B cell (primary cell): Measurements from ENCODE around the gene ARHGEF3. TPM values are rescaled to one million over a fixed set of nuclear protein-coding genes. Genes with fewer than 3 reads are reported as not detected.

Experiments used
- ATAC-seq: fragments of 200-7000 bp; cut with Tn5 transposase; one replicate; pipeline ENCODE4 v1.10.0; 2021; ENCODE audit warnings: low read depth, mild to moderate bottlenecking, moderate number of reproducible peaks, moderate library complexity
- CTCF ChIA-PET: fragments of 350-600 bp; sonication (Branson Sonifier 250); formaldehyde crosslinking; loops from one replicate; lab custom pipeline; 2021; ENCODE audit warnings: antibody characterized with exemption, inconsistent platforms; lab: Charles Lee
- POLR2A ChIA-PET: fragments of 350-600 bp; sonication (Branson Sonifier 250); formaldehyde crosslinking; loops from one replicate; lab custom pipeline; 2021; ENCODE audit warnings: antibody characterized with exemption; lab: Charles Lee
- DNase-seq: peaks from one replicate; pipeline ENCODE4 v3.0.0; 2013
- H2AFZ ChIP-seq: 2 replicates; pipeline ENCODE4 v1.6.1; 2012; ENCODE audit warnings: mild to moderate bottlenecking, low read depth, low read length; ENCODE audit not compliant: insufficient read depth, poor library complexity, severe bottlenecking
- H3K27ac ChIP-seq, 2 donors: 1 replicate in 1 of 2; 2 replicates in 1 of 2; pipeline ENCODE4 v1.5.1; 2012 to 2013; ENCODE audit warnings: low read length in 2 of 2, mild to moderate bottlenecking in 2 of 2, moderate library complexity in 1 of 2
- H3K27me3 ChIP-seq, 4 experiments: fragments of 200-600 bp in 1 of 4; sonication (generic) in 1 of 4; replicated peaks in 1 of 4; 1 replicate in 2 of 4; 2 replicates in 2 of 4; pipeline versions ENCODE4 v1.6.1 to v1.7.0; 2013 to 2016; ENCODE audit warnings: low read length in 3 of 4, mild to moderate bottlenecking in 2 of 4, mixed read lengths in 1 of 4, moderate library complexity in 1 of 4; ENCODE audit not compliant: insufficient read depth in 4 of 4, control insufficient read depth in 3 of 4; ENCODE audit errors: control extremely low read depth in 1 of 4
- H3K36me3 ChIP-seq, 2 experiments: replicated peaks in 1 of 2; 1 replicate in 1 of 2; 2 replicates in 1 of 2; pipeline versions ENCODE4 v1.6.1 to v1.7.1; 2013; ENCODE audit warnings: low read length in 1 of 2; ENCODE audit not compliant: insufficient read depth in 2 of 2, control insufficient read depth in 1 of 2; ENCODE audit errors: control extremely low read depth in 1 of 2, extremely low read depth in 1 of 2
- H3K4me1 ChIP-seq, 2 donors: fragments of 200-600 bp in 1 of 2; sonication (generic) in 1 of 2; 1 replicate in 1 of 2; 2 replicates in 1 of 2; pipeline versions ENCODE4 v1.5.1 to v1.6.1; 2013 to 2017; ENCODE audit warnings: low read length in 2 of 2; ENCODE audit not compliant: control insufficient read depth in 2 of 2, insufficient read depth in 2 of 2
- H3K4me2 ChIP-seq: replicated peaks from 2 replicates; pipeline ENCODE3; 2012; ENCODE audit warnings: mild to moderate bottlenecking, low read depth, low read length; ENCODE audit not compliant: poor library complexity, severe bottlenecking
- H3K4me3 ChIP-seq, 5 experiments: fragments of 200-600 bp in 1 of 5; sonication (generic) in 1 of 5; 1 replicate in 3 of 5; 2 replicates in 2 of 5; pipeline versions ENCODE4 v1.5.1 to v1.7.0; 2011 to 2016; ENCODE audit warnings: low read length in 4 of 5, mild to moderate bottlenecking in 4 of 5, low read depth in 2 of 5, control low read depth in 1 of 5, moderate library complexity in 1 of 5; ENCODE audit not compliant: insufficient read depth in 1 of 5; ENCODE audit errors: control extremely low read depth in 1 of 5, extremely low read depth in 1 of 5
- H3K79me2 ChIP-seq: fragments of 200-600 bp; sonication (generic); one replicate; pipeline ENCODE4 v1.6.0; 2016; ENCODE audit warnings: low read length; ENCODE audit not compliant: control insufficient read depth, insufficient read depth
- H3K9ac ChIP-seq: fragments of 200-600 bp; sonication (generic); 2 replicates; pipeline ENCODE4 v1.6.1; 2017; ENCODE audit warnings: mild to moderate bottlenecking, low read length, moderate library complexity
- H3K9me3 ChIP-seq, 3 donors: one replicate each; pipeline versions ENCODE4 v1.6.1 to v1.7.1; 2013; ENCODE audit warnings: low read length in 2 of 3; ENCODE audit not compliant: control insufficient read depth in 2 of 3, insufficient read depth in 1 of 3; ENCODE audit errors: control extremely low read depth in 1 of 3
- H4K20me1 ChIP-seq: 2 replicates; pipeline ENCODE4 v1.6.0; 2012; ENCODE audit warnings: mild to moderate bottlenecking, low read length; ENCODE audit not compliant: insufficient read depth, control insufficient read depth, poor library complexity, severe bottlenecking
- H3K27ac Mint-ChIP-seq: one replicate; pipeline ENCODE4 v1.8.0; 2021; ENCODE audit warnings: mixed read lengths
- H3K27me3 Mint-ChIP-seq: one replicate; pipeline ENCODE4 v1.8.0; 2021; ENCODE audit warnings: mixed read lengths
- H3K4me1 Mint-ChIP-seq: one replicate; pipeline ENCODE4 v1.8.0; 2021; ENCODE audit warnings: mixed read lengths
- H3K4me3 Mint-ChIP-seq: one replicate; pipeline ENCODE4 v1.8.0; 2021; ENCODE audit warnings: mixed read lengths
- H3K9me3 Mint-ChIP-seq: one replicate; pipeline ENCODE4 v1.8.0; 2022; ENCODE audit warnings: mixed read lengths; ENCODE audit not compliant: insufficient read depth
- EZH2 ChIP-seq: IDR thresholded peaks from 2 replicates; pipeline ENCODE4 v1.6.1; 2012; ENCODE audit warnings: borderline replicate concordance, low read depth, mild to moderate bottlenecking, moderate library complexity, low read length; ENCODE audit not compliant: insufficient read depth, poor library complexity, severe bottlenecking
- whole genome bisulfite sequencing: methylation state at CpG from one replicate; pipeline ENCODE4 v1.1.5; 2013; ENCODE audit warnings: missing lambda C conversion rate; ENCODE audit not compliant: insufficient coverage; 5-methylcytosine and 5-hydroxymethylcytosine counted together
- intact Hi-C: fragments of 100-400 bp; cut with micrococcal nuclease; formaldehyde crosslinking; loops from one replicate; pipeline ENCODE4 v1.10.0; 2022
- polyA plus RNA-seq: library from polyadenylated mRNA; depleted of rRNA; stranded (reverse); fragments of >200 nt; gene quantifications from 2 replicates; pipeline ENCODE4 v1.2.3, GENCODE V29; 2012
- total RNA-seq, 2 donors: library from RNA; stranded (reverse); fragments of 120-200 nt in 1 of 2; gene quantifications; 1 replicate in 1 of 2; 2 replicates in 1 of 2; pipeline versions ENCODE4 v1.2.3 to v1.2.4, GENCODE V29; 2013 to 2022
- TF ChIP-seq, protein P1 (sequence below): fragments of 200-600 bp; IDR thresholded peaks from one replicate; pipeline ENCODE4 v1.8.0; 2022; ENCODE audit warnings: antibody characterized with exemption, mild to moderate bottlenecking

The ARHGEF3 gene
- total and polyA plus RNA-seq, 2 donors (not counting 1 experiment from before 2014, with no cell fraction given) = 30.8 to 33.5 TPM

DNA sequence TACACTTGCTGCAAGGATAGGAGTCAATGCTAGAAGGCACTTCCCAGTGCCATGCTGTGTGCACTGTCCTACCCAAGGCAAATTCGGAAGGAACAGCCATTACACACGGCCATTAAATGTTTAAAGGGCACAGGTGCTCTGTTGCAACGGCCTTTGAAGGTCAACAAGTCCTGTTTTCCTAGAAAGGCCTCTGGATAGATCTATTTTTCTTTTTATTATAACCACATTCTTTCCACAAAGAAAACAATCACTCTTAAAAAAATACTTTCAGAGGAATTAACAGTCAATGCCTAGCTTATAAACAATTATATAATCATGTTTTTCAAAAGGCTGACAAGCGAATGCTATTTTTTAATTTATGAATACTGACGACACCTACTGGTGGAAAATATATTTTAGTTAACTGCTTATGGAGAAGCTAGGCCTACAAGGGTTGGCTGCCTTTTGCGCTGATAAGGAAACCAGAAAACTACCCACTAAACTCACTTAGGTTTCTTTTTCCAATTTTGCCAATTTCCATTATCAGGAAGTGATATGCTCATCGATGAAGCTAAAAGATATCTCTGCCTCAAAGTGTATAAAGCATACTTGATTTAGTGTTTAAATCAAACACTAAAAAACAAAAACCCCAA lies 2.4 kb downstream of the ARHGEF3 start:
- Histone ChIP-seq H3K27ac (peak overlapping the region; percentile 51 to 53), H3K4me3 (peak overlapping the region in 4 of 5 experiments; percentile 24 to 69 (median 44)), H4K20me1 (no peaks in the 10 kb centered on the region), H3K9me3 (no peaks in the 10 kb centered on the region), H2AFZ (peak overlapping the region; percentile 76), H3K4me2 (peak overlapping the region; percentile 87), H3K4me1 (peaks cover 45 to 46% of the 10 kb centered on the region in 2 donors), H3K27me3 (no peaks in the 10 kb centered on the region), H3K79me2 (peaks cover 63% of the 10 kb centered on the region), H3K36me3 (no peaks in the 10 kb centered on the region), H3K9ac (peak overlapping the region; percentile 73)
- intact Hi-C loops = loop anchor here (1.0 to 5.0 kb wide), 7 partner anchors 15 to 268 kb away; partner anchors contain the start of gene CCDC66
- peak overlapping the region; percentile 83 for H3K4me3 Mint-ChIP-seq
- peak; percentile 84 for DNase-seq
- no peaks in the 10 kb centered on the region for H3K27me3 Mint-ChIP-seq
- POLR2A ChIA-PET = interaction anchor here (0.6 to 4.7 kb wide), 12 partner anchors 10 to 118 kb away, joined by 3 to 33 read pairs (median 10); partner anchors contain the start of gene TASOR
- 7% methylated on average over 2 of the region's 7 CpGs for WGBS
- no peaks in the 10 kb centered on the region for H3K9me3 Mint-ChIP-seq
- peaks cover 60% of the 10 kb centered on the region for H3K4me1 Mint-ChIP-seq
- peak overlapping the region; percentile 88 for H3K27ac Mint-ChIP-seq
- CTCF ChIA-PET = interaction anchor here (0.6 to 14.2 kb wide), 40 partner anchors 12 to 269 kb away, joined by 3 to 420 read pairs (median 6); partner anchors contain the start of gene TASOR
- ATAC-seq = no peak
- TF ChIP-seq, protein P1, sequence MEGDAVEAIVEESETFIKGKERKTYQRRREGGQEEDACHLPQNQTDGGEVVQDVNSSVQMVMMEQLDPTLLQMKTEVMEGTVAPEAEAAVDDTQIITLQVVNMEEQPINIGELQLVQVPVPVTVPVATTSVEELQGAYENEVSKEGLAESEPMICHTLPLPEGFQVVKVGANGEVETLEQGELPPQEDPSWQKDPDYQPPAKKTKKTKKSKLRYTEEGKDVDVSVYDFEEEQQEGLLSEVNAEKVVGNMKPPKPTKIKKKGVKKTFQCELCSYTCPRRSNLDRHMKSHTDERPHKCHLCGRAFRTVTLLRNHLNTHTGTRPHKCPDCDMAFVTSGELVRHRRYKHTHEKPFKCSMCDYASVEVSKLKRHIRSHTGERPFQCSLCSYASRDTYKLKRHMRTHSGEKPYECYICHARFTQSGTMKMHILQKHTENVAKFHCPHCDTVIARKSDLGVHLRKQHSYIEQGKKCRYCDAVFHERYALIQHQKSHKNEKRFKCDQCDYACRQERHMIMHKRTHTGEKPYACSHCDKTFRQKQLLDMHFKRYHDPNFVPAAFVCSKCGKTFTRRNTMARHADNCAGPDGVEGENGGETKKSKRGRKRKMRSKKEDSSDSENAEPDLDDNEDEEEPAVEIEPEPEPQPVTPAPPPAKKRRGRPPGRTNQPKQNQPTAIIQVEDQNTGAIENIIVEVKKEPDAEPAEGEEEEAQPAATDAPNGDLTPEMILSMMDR = peak; percentile 81
- TF ChIP-seq EZH2 = no peak

DNA sequence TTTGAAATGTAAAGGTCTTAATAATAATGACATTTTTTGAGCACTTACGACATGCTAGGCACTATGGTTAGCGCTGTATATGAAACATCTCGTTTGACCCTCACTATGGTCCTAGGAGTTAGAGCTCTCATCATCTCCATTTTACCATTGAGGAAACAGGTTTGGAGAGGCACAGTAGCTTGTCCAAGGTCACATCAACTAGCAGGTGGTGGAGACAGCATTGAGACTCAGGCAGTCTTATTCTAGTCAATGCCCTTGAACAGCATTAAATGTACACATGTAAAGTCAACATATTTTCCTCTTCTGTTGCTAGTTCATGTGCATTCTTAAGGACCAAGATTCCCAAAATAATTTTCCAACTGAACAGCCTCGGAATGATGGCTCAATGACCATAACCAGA lies 4.8 kb downstream of the ARHGEF3 start:
- no peak for ATAC-seq
- H3K27me3 Mint-ChIP-seq = no peaks in the 10 kb centered on the region
- no peaks in the 10 kb centered on the region for H3K27me3 ChIP-seq
- peaks cover 60% of the 10 kb centered on the region for H3K4me1 Mint-ChIP-seq
- H3K27ac Mint-ChIP-seq = peak overlapping the region; percentile 1
- no peaks in the 10 kb centered on the region for H4K20me1 ChIP-seq
- no peak overlapping the region for H3K4me2 ChIP-seq
- no peak overlapping the region for H2AFZ ChIP-seq
- no peak overlapping the region for H3K4me3 ChIP-seq
- no peaks in the 10 kb centered on the region for H3K9me3 ChIP-seq
- DNase-seq = no peak
- H3K27ac ChIP-seq = no peak overlapping the region
- no peak for TF ChIP-seq EZH2
- TF ChIP-seq, protein P1 = no peak
- H3K36me3 ChIP-seq = no peaks in the 10 kb centered on the region
- peaks cover 38 to 41% of the 10 kb centered on the region in 2 donors for H3K4me1 ChIP-seq
- POLR2A ChIA-PET = interaction anchor here (1.9 kb wide), 1 partner anchor 42 kb away, joined by 7 read pairs; no protein-coding TSS in a partner anchor
- H3K9me3 Mint-ChIP-seq = no peaks in the 10 kb centered on the region
- CTCF ChIA-PET = interaction anchor here (0.9 to 14.2 kb wide), 9 partner anchors 11 to 193 kb away, joined by 3 to 420 read pairs (median 72); no protein-coding TSS in a partner anchor
- H3K9ac ChIP-seq = no peak overlapping the region
- H3K4me3 Mint-ChIP-seq = no peak overlapping the region
- peaks cover 76% of the 10 kb centered on the region for H3K79me2 ChIP-seq
- 100% methylated on average over 2 of the region's 4 CpGs for WGBS
- intact Hi-C loops = loop anchor here (5.0 kb wide), 1 partner anchor 270 kb away; no protein-coding TSS in a partner anchor
